BE2C (cell line): ENCODE data around the gene GRK3.

Experiments
- DNase-seq: peaks from one replicate; pipeline ENCODE4 v3.0.0-alpha.2; 2020
- H3K27me3 ChIP-seq: fragments of 250-450 bp; sonication (Bioruptor Pico); 2 replicates; pipeline ENCODE4 v1.5.1; 2020; ENCODE audit warnings: mild to moderate bottlenecking
- H3K36me3 ChIP-seq: fragments of 250-450 bp; sonication (Bioruptor Pico); 2 replicates; pipeline ENCODE4 v1.5.1; 2020; ENCODE audit warnings: mild to moderate bottlenecking
- H3K4me1 ChIP-seq: fragments of 250-450 bp; sonication (Bioruptor Pico); 2 replicates; pipeline ENCODE4 v1.5.1; 2020
- H3K4me3 ChIP-seq: 2 replicates; pipeline ENCODE4 v1.5.1; 2011; ENCODE audit warnings: low read depth, low read length
- H3K9me3 ChIP-seq: fragments of 250-450 bp; sonication (Bioruptor Pico); 2 replicates; pipeline ENCODE4 v1.5.1; 2020
- CTCF ChIP-seq: IDR thresholded peaks from 2 replicates; pipeline ENCODE4 v1.5.1; 2012; ENCODE audit warnings: mild to moderate bottlenecking, low read depth, low read length

The GRK3 gene

GRCh38 chr22:25762147-25762546 lies 197.7 kb downstream of the GRK3 start:
- Histone ChIP-seq H3K9me3 (peaks cover 5% of the 10 kb centered on the region; the same call in 1 of the 2 replicates), H3K36me3 (no peaks in the 10 kb centered on the region), H3K4me1 (no peaks in the 10 kb centered on the region; the same call in 1 of the 2 replicates), H3K4me3 (no peak overlapping the region), H3K27me3 (no peaks in the 10 kb centered on the region)
- TF ChIP-seq CTCF = no peak
- DNase-seq = no peak

DNA sequence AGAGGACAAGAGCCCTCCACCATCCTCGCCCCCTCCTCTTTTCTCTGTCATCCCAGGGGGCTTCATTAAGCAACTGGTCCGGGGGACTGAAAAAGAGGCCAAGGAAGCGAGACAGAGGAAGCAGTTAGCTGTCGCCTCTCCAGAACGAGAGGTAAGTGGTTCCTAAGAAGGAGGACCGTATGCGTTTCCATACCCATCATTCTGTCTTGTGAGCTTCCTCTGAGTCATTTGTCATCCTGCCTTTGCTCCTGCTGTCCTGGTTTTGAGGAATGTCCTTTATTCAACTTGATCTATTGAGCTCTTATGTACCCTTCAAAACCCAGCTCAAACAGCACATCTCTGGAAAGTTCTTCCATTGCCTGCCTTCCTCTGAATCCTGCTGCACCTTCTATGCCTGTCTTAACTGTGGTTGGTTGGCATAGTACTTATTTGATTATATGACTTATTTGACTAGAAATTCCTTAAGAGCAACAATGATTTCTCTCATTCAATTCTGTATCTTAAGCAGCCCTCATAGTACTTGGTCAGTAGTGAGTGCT lies 198.8 kb downstream of the GRK3 start:
- no peak for TF ChIP-seq CTCF
- Histone ChIP-seq H3K27me3 (no peaks in the 10 kb centered on the region), H3K36me3 (no peaks in the 10 kb centered on the region), H3K4me1 (no peaks in the 10 kb centered on the region; the same call in 1 of the 2 replicates), H3K9me3 (peaks cover 5% of the 10 kb centered on the region; the same call in 1 of the 2 replicates), H3K4me3 (no peak overlapping the region)
- no peak for DNase-seq

DNA sequence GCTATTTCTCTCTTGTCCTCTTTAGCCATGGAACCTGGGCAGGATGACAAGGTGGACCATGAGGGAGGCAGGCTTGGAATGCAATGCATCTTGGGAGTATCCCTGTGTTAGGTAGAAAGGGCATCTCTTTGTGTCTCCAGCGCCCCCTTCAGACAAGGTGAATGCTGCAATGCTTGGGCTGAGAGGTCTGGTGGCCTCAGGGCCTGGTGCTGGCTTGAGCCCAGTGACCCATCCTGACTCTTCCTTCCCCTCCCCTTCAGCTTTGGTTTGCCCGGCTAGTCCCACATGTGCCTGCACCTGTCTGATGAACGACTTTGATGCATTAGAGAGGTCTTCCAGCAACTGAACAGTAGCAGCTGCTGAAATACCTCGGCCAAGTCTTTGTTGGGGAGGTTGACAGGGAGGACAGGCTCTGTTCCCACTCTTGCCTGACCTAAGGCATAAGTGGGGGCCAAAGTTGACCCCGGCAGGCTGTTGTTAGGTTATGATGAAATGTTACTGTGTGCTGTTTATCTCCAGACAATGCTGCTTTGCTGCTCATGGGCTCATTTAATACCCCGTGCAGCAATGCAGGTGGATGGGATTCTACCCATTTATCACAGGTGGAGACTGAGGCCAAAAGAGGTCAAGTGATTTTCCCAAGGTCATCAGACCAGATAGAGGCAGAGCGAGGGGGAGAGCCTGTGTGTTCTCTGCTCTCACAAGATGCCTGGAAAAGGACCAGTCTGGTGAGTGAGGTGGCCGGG lies 200.0 kb downstream of the GRK3 start:
- Histone ChIP-seq H3K4me3 (no peak overlapping the region), H3K27me3 (no peaks in the 10 kb centered on the region), H3K36me3 (no peaks in the 10 kb centered on the region), H3K9me3 (peaks cover 5% of the 10 kb centered on the region; the same call in 1 of the 2 replicates), H3K4me1 (no peaks in the 10 kb centered on the region; the same call in 1 of the 2 replicates)
- TF ChIP-seq CTCF = peak; percentile 24; the same call in 1 of the 2 replicates
- no peak for DNase-seq

GRCh38 chr22:25765016-25765367 lies 200.5 kb downstream of the GRK3 start:
- no peak for TF ChIP-seq CTCF
- Histone ChIP-seq H3K27me3 (no peaks in the 10 kb centered on the region), H3K36me3 (no peaks in the 10 kb centered on the region), H3K9me3 (peaks cover 5% of the 10 kb centered on the region; the same call in 1 of the 2 replicates), H3K4me3 (no peak overlapping the region), H3K4me1 (no peaks in the 10 kb centered on the region; the same call in 1 of the 2 replicates)
- no peak for DNase-seq

GRCh38 chr22:25765801-25766200 lies 201.3 kb downstream of the GRK3 start:
- H3K27me3 ChIP-seq = no peaks in the 10 kb centered on the region
- no peaks in the 10 kb centered on the region; the same call in 1 of the 2 replicates for H3K4me1 ChIP-seq
- no peaks in the 10 kb centered on the region for H3K36me3 ChIP-seq
- no peak for TF ChIP-seq CTCF
- peaks cover 5% of the 10 kb centered on the region; the same call in 1 of the 2 replicates for H3K9me3 ChIP-seq
- no peak overlapping the region for H3K4me3 ChIP-seq
- DNase-seq = no peak

DNA sequence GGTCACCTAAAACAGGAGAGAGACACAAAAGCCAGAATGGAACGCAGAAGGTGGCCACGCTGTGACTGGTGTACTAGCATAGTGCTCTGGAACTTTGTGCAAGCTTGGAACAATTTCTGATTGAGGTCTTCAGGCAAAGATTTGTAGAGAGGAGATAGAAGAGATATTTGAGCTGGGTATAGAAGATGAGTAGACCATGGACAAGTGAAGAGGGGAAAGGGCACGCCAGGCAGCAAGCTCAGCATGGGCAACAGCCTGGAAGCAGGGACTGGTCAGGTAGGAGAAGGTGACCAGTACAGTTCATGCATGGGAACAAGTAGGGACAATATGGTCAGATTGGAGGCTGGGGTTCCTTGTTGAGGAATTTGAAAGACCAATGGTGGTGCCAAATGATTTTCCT lies 201.9 kb downstream of the GRK3 start:
- Histone ChIP-seq H3K36me3 (no peaks in the 10 kb centered on the region), H3K27me3 (no peaks in the 10 kb centered on the region), H3K4me1 (no peaks in the 10 kb centered on the region), H3K9me3 (peaks cover 5% of the 10 kb centered on the region; the same call in 1 of the 2 replicates), H3K4me3 (no peak overlapping the region)
- TF ChIP-seq CTCF = no peak
- DNase-seq = no peak
